GM12878 (cell line): ENCODE results near the gene XPC.

Source experiments
- BRCA1 ChIP-seq: IDR thresholded peaks from 2 replicates; pipeline ENCODE4 v1.6.1; 2011; ENCODE audit warnings: low read depth, low read length, improper control_type of control experiment
- CREB1 ChIP-seq: IDR thresholded peaks from 2 replicates; pipeline ENCODE4 v1.6.1; 2012; ENCODE audit warnings: low read depth, mild to moderate bottlenecking, inconsistent platforms
- CTCF ChIP-seq, 3 experiments: IDR thresholded peaks in 2 of 3; conservative IDR thresholded peaks in 1 of 3; 2 replicates each; pipeline ENCODE4 v1.5.1; 2011; ENCODE audit warnings: low read depth in 3 of 3, low read length in 3 of 3, mild to moderate bottlenecking in 3 of 3, control low read depth in 2 of 3, moderate library complexity in 2 of 3, inconsistent platforms in 1 of 3, mixed read lengths in 1 of 3; ENCODE audit not compliant: control insufficient read depth in 2 of 3, insufficient read depth in 1 of 3; ENCODE audit errors: extremely low read depth in 1 of 3
- EZH2 ChIP-seq: IDR thresholded peaks from 2 replicates; pipeline ENCODE4 v1.6.1; 2012; ENCODE audit warnings: low read depth, mild to moderate bottlenecking, control low read depth, inconsistent platforms, low read length, borderline replicate concordance; ENCODE audit not compliant: control insufficient read depth
- HCFC1 ChIP-seq: fragments of 150-350 bp; IDR thresholded peaks from 2 replicates; pipeline ENCODE4 v1.6.1; 2014; ENCODE audit warnings: low read length
- JUND ChIP-seq: IDR thresholded peaks from 2 replicates; pipeline ENCODE4 v1.6.1; 2012; ENCODE audit warnings: low read depth, mild to moderate bottlenecking, low read length, improper control_type of control experiment, moderate library complexity
- NR2C2 ChIP-seq: IDR thresholded peaks from 2 replicates; pipeline ENCODE4 v1.6.1; 2011; ENCODE audit warnings: borderline replicate concordance, low read depth; ENCODE audit not compliant: control insufficient read depth, insufficient read length
- PBX3 ChIP-seq: IDR thresholded peaks from 2 replicates; pipeline ENCODE4 v1.6.1; 2011; ENCODE audit warnings: mild to moderate bottlenecking, low read depth, low read length, moderate library complexity; ENCODE audit not compliant: insufficient replicate concordance
- POLR2A ChIP-seq: IDR thresholded peaks from 2 replicates; pipeline ENCODE4 v1.6.1; 2011; ENCODE audit warnings: low read depth, mild to moderate bottlenecking, low read length
- TF ChIP-seq, protein P1 (sequence below): IDR thresholded peaks from 2 replicates; pipeline ENCODE4 v1.6.1; 2012; ENCODE audit warnings: low read depth, low read length, improper control_type of control experiment

- TF ChIP-seq POLR2A (no peak), BRCA1 (no peak), NR2C2 (no peak), CREB1 (no peak), JUND (no peak), PBX3 (no peak), CTCF (IDR thresholded peaks at IDR 0.05 in 2 of 3, conservative IDR thresholded peaks at IDR 0.05 in 1 of 3; ENCODE audit: control insufficient read depth in 2 of 3, extremely low read depth in 1 of 3, insufficient read depth in 1 of 3, low read depth in 3 of 3, low read length in 3 of 3) (no peak), HCFC1 (no peak), EZH2 (no peak)
- TF ChIP-seq, protein P1, sequence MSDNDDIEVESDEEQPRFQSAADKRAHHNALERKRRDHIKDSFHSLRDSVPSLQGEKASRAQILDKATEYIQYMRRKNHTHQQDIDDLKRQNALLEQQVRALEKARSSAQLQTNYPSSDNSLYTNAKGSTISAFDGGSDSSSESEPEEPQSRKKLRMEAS = no peak
Observed at GRCh38 chr3:14169871-14170270, 8.5 kb downstream of the XPC start.
